Activated CD4-positive, CD25-positive, alpha-beta regulatory T cell treated with anti-CD3 and anti-CD28 coated beads, Interleukin-2, amount 50 U/mL, for 24 hours (primary cell): ENCODE data around the gene NFKB2.
A peak's percentile ranks its signal among the peaks of the same experiment; 100 is the strongest.

ENCODE experiments used
- ATAC-seq, 2 donors: fragments of 150-1000 bp; cut with Tn5 transposase; one replicate each; pipeline ENCODE4 v1.10.0; 2021; ENCODE audit warnings: mild to moderate bottlenecking in 1 of 2, moderate library complexity in 1 of 2

NFKB2 gene

GRCh38 chr10:102395400-102396316 is at the start of gene NFKB2:
Gene NFKB2 (plus strand): TSS chr10:102395705. CDS start chr10:102395960, 255 bp downstream.
- ATAC-seq, result peak; percentile 17 to 27

DNA sequence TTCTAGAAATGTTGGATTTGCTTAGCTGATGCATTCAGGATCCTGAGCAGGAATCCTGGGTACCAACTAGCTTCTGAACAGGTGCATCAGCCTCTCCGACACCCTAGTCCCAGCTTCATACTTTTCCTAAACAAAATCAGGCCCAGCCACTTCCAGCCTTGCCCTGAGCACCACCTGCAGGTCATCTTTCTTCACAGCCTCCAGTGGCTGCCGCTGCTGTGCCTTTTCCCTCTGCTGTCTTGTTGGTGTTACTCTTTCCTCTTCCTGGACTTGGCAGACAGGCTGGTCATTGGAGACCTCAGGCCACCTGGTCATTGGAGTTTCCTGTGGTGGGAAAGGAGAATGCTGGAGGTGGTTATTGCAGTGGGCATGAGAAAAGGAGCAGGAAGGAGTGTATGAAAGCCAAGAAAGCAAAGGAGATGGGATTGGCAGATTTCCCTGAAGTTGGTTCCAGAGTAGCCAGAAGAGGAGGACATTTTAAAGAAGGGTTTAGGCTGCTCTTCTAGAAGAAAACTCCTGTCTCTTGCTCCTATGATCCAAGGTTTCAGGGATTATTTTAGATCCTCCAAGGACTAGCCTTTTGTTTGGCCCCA is 48.2 kb upstream of the NFKB2 start:
- no peak for ATAC-seq

GRCh38 chr10:102352066-102352715 is 43.3 kb upstream of the NFKB2 start:
- peak in 1 of 2 donors; percentile 38 for ATAC-seq

- no peak for ATAC-seq
Observed at GRCh38 chr10:102354451-102354850, 41.1 kb upstream of the NFKB2 start.

DNA sequence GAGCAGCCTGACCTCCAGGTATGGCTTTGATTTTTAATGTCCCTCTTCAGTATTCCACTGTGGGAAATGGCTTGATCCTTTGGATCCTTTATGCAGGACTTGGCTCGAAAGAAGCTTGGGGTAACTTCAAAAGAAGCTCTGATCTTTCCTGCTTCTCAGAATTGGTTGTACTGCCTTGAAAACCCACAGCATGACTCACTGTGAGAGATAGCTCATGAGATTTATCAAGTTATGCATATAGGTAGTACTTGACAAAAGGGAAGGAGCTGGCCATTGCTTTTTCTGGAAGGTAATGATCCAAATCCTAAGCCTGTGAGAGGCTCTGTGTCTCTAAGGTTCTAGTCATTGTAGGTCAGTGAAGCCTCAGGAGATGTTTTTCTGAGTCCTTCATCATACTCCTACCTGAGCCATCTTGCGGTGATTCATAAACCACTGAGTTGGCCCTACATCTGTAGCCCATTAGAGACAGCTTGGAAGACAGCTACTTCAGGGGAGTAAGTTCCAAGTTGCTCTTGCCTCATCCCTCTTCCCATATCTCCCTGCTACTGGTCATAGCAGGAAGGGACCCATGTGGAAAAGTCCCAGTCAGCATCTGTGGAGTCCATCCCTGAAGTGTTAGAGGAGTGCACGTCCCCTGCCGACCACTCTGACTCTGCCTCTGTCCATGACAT is 36.7 kb upstream of the NFKB2 start:
- peak; percentile 84 to 87 for ATAC-seq

- no peak for ATAC-seq
Observed at GRCh38 chr10:102367441-102367840, 28.1 kb upstream of the NFKB2 start.

GRCh38 chr10:102368077-102368476 is 27.4 kb upstream of the NFKB2 start:
- no peak for ATAC-seq

GRCh38 chr10:102371295-102371694 is 24.2 kb upstream of the NFKB2 start:
- no peak for ATAC-seq

DNA sequence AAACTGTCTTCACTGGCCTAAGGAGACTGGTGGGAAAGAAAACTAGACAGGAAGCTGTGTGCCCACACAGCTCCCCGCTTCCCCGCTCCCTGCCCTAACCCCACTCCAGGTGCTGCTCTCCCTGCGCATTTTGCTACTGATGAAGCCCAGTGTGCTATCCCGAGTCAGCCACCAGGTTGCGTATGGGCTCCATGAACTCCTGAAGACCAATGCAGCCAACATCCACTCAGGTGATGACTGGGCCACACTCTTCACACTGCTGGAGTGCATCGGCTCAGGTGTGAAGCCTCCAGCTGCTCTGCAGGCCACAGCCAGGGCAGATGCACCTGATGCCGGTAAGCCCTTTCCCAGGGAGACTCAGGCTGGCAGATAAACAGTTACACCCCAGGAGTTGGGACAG is 20.3 kb upstream of the NFKB2 start:
- peak in 1 of 2 donors; percentile 28 for ATAC-seq

- ATAC-seq, result no peak
Observed at GRCh38 chr10:102375867-102376266, 19.6 kb upstream of the NFKB2 start.

GRCh38 chr10:102376901-102377300 is 18.6 kb upstream of the NFKB2 start:
- no peak for ATAC-seq

GRCh38 chr10:102379383-102379782 is 16.1 kb upstream of the NFKB2 start:
- ATAC-seq, result no peak

DNA sequence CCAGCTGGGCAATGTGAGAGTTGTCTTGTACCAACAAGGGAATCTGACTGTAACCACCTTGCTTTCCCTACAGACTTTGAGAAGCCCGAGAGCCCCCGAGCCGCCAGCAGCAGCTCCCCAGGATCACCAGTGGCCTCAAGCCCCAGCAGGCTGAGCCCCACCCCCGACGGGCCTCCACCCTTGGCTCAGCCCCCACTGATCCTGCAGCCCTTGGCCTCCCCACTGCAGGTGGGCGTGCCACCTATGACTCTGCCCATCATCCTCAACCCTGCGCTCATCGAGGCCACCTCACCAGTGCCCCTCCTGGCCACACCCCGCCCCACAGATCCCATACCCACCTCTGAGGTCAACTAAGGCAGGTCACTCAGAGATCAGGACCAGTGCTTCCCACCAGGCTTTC is 13.5 kb upstream of the NFKB2 start:
- no peak for ATAC-seq

DNA sequence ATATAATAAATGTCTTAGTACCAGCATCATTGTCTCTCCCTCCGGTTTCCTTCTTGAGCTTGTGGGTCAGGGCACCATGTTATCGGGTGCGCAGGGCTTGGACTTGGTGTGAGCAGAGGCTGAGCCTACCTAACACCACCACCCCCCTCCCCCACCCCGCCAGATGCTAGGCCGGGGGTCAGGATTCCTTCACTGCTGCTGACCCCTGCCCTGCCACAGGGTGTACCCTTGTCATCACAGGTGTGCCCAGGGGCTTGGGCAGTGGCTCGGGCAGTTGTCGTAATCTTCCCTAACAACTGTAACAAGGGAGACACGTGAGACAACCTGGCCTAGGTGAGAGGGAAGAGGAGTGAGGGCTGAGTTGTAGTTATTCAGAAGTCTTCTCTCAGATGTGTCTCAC is 12.6 kb upstream of the NFKB2 start:
- no peak for ATAC-seq

DNA sequence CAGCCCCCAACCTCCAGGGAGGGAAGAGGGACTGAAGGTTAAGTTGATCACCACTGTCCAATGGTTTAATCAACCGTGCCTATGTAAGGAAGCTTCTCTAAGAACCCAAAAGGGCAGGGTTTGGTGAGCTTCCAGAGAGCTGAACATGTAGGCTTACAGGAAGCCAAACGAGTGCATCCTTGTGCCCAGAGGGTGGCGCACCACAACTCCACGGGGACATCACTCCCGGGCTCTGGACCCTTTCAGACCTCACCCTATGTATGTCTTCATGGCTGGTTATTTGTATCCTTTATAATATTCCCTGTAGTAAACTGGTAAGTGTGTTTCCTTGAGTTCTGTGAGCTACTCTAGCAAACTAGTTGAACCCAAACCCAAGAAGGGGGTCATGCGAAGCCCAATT is 11.5 kb upstream of the NFKB2 start:
- ATAC-seq, result peak in 1 of 2 donors; percentile 12

DNA sequence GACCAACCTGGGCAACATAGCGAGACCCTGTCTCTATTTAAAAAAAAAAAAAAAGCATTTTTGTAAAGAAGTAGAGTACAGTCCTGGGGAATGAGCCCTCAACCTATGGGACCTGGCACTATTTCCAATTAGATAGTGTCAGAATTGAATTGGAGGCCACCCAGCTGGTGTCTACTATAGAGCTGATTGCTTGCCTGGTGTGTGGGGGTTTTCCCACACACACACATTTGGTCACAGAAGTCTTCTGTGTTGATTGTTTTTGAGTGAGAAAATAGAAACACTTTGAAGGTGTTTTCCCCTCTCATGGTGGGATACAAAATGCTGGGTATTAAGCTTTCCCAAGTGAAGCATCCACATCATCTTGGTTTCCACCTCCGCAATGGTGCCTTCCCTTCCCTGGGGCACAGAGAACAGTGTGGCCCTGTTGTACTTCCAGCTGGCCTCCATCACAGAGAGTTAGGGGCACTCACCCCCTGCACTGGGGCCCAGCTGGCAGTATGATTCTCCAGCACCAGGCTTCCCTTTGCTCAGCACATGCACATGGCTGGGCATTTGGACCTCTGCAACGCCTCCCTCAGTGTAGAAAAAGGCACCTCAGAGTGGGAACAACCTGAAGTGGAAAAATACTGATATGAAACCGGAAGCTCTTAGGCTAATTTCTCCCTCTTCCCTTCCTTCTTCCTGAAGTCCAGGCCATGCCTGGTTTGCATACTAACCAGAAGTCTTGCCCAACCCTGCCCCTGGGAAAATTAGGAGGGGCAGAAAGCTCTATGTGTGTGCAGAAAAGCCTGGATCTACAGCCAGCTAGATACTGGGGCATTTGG is 10.7 kb upstream of the NFKB2 start:
- ATAC-seq, result no peak

- no peak for ATAC-seq
Observed at GRCh38 chr10:102389894-102390293, 5.6 kb upstream of the NFKB2 start.

- no peak for ATAC-seq
Observed at GRCh38 chr10:102392306-102392705, 3.2 kb upstream of the NFKB2 start.

DNA sequence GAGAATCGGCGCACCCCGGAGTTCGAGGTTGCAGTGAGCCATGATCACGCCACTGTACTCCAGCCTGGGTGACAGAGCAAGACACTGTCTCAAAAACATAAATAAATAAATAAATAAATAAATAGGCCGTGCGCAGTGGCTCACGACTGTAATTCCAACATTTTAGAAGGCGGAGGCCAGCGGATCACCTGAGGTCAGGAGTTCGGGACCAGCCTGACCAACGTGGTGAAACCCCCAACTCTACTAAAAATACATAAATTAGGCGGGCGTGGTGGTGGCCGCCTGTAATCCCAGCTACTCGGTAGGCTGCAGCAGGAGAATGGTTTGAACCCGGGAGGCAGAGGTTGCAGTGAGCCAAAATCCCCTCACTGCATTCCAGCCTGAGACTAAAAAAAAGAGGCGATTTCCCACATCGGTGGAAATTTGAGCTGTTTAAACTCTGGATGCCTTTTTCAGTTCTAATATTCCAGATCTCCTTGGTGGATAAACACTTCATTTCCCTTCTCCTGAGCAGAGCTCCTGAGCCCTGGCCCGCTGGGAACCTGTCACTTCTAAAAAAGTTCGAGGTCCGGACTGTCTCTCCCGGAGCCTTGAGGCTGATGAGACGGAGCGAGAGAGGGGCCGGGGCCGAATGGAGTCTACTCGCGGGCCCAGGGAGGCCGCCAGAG is 2.0 kb upstream of the NFKB2 start:
- no peak for ATAC-seq

GRCh38 chr10:102394079-102394800 is 1.3 kb upstream of the NFKB2 start:
- ATAC-seq, result peak; percentile 87 to 92
